SK-N-SH (cell line): Measurements from ENCODE around the gene SIX4.

Experiments used
- CTCF ChIP-seq: fragments of 200-600 bp; sonication (generic); IDR thresholded peaks from 2 replicates; pipeline ENCODE4 v1.6.1; 2017; ENCODE audit warnings: antibody characterized with exemption, mild to moderate bottlenecking, moderate library complexity
- JUND ChIP-seq: IDR thresholded peaks from 2 replicates; pipeline ENCODE4 v1.4.0; 2012
- MAX ChIP-seq: IDR thresholded peaks from 2 replicates; pipeline ENCODE4 v1.4.0; 2012; ENCODE audit warnings: low read depth
- POLR2AphosphoS5 ChIP-seq: IDR thresholded peaks from 2 replicates; pipeline ENCODE4 v1.6.1; 2012; ENCODE audit warnings: low read depth, low read length
- REST ChIP-seq: IDR thresholded peaks from 2 replicates; pipeline ENCODE4 v1.6.1; 2012; ENCODE audit warnings: mild to moderate bottlenecking, low read depth, low read length, moderate library complexity
- TEAD4 ChIP-seq: IDR thresholded peaks from 2 replicates; pipeline ENCODE4 v1.4.0; 2012; ENCODE audit warnings: mild to moderate bottlenecking, borderline replicate concordance; ENCODE audit not compliant: insufficient read depth
- USF1 ChIP-seq: IDR thresholded peaks from 2 replicates; pipeline ENCODE4 v1.4.0; 2012; ENCODE audit warnings: low read depth, borderline replicate concordance

- TF ChIP-seq MAX: no peak
- TF ChIP-seq CTCF: no peak
- TF ChIP-seq REST: no peak
- TF ChIP-seq TEAD4: no peak
- TF ChIP-seq USF1: no peak
- no peak for TF ChIP-seq POLR2AphosphoS5
- no peak for TF ChIP-seq JUND
These were observed 14.8 kb upstream of the SIX4 start for GRCh38 chr14:60738843-60739508.
